Immature natural killer cell (primary cell): Measurements from ENCODE around the gene TMEM53. TPM values are rescaled to one million over a fixed set of nuclear protein-coding genes. Genes with fewer than 3 reads are reported as not detected.
A peak's percentile ranks its signal among the peaks of the same experiment; 100 is the strongest.

Source experiments
- DNase-seq, 3 donors: peaks; one replicate each; pipeline ENCODE4 v3.0.0; 2022; ENCODE audit warnings: mixed read lengths in 1 of 3
- H3K27ac Mint-ChIP-seq, 6 donors: one replicate each; pipeline ENCODE4 v1.8.0; 2020; ENCODE audit warnings: mixed read lengths in 6 of 6, mild to moderate bottlenecking in 5 of 6, inconsistent platforms in 4 of 6, moderate library complexity in 3 of 6
- H3K27me3 Mint-ChIP-seq, 3 donors: one replicate each; pipeline ENCODE4 v1.8.0; 2020 to 2021; ENCODE audit warnings: low read depth in 3 of 3, mild to moderate bottlenecking in 3 of 3, mixed read lengths in 3 of 3, moderate library complexity in 3 of 3, inconsistent platforms in 1 of 3
- H3K36me3 Mint-ChIP-seq, 3 donors: one replicate each; pipeline ENCODE4 v1.8.0; 2020; ENCODE audit warnings: mixed read lengths in 3 of 3, inconsistent platforms in 2 of 3, mild to moderate bottlenecking in 2 of 3
- H3K4me1 Mint-ChIP-seq, 2 donors: one replicate each; pipeline ENCODE4 v1.8.0; 2020; ENCODE audit warnings: inconsistent platforms in 2 of 2, mild to moderate bottlenecking in 2 of 2, mixed read lengths in 2 of 2, moderate library complexity in 1 of 2
- H3K4me3 Mint-ChIP-seq, 5 donors: one replicate each; pipeline ENCODE4 v1.8.0; 2020; ENCODE audit warnings: mild to moderate bottlenecking in 5 of 5, mixed read lengths in 5 of 5, inconsistent platforms in 3 of 5, moderate library complexity in 3 of 5
- H3K9me3 Mint-ChIP-seq, 6 donors: one replicate each; pipeline ENCODE4 v1.8.0; 2020; ENCODE audit warnings: mild to moderate bottlenecking in 6 of 6, mixed read lengths in 6 of 6, inconsistent platforms in 4 of 6, moderate library complexity in 3 of 6
- polyA plus RNA-seq, 3 donors: library from polyadenylated mRNA; unstranded; fragments of 300-500 nt; fragmentation: Illumina TruSeq; gene quantifications; one replicate each; pipeline ENCODE4 v1.2.3, GENCODE V29; 2021

Gene TMEM53
- polyA plus RNA-seq, 3 donors from 2014 or later = 4.2 to 8.8 (median 8.7) TPM

- peaks cover 7 to 15% (median 10%) of the 10 kb centered on the region in 3 donors for H3K27me3 Mint-ChIP-seq
- peak overlapping the region; percentile 84 to 96 (median 93) for H3K27ac Mint-ChIP-seq
- peaks cover 43 to 44% of the 10 kb centered on the region in 2 donors for H3K4me1 Mint-ChIP-seq
- peaks cover 0 to 25% (median 9%) of the 10 kb centered on the region in 3 donors for H3K36me3 Mint-ChIP-seq
- H3K9me3 Mint-ChIP-seq = no peaks in the 10 kb centered on the region
- peak overlapping the region; percentile 86 to 95 (median 92) for H3K4me3 Mint-ChIP-seq
- DNase-seq = no peak
These were observed 41.7 kb downstream of the TMEM53 start for GRCh38 chr1:44632598-44632997.

- H3K9me3 Mint-ChIP-seq = no peaks in the 10 kb centered on the region
- H3K36me3 Mint-ChIP-seq = peaks cover 0 to 22% (median 7%) of the 10 kb centered on the region in 3 donors
- H3K27me3 Mint-ChIP-seq = peaks cover 7 to 15% (median 10%) of the 10 kb centered on the region in 3 donors
- peak; percentile 89 to 90 (median 89) for DNase-seq
- H3K4me1 Mint-ChIP-seq = peaks cover 43 to 44% of the 10 kb centered on the region in 2 donors
- peak overlapping the region; percentile 89 to 98 (median 94) for H3K27ac Mint-ChIP-seq
- H3K4me3 Mint-ChIP-seq = peak overlapping the region; percentile 90 to 95 (median 92)
These were observed 42.4 kb downstream of the TMEM53 start for GRCh38 chr1:44631647-44632539.

DNA sequence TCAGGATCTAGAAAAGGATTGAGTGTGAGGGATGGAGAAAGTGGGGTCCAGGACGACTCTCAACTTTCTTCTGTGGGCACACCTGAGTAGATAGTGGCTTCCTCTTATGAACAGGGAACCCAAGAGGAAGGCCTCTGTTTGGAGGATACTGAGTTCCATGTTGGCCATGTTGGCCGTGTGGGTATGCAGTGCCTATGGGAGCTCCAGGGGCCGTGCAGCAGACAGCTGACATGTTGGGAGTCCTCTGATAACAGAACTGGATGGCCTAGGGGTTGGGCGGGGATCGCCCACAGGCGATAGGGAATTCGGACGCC is 43.0 kb downstream of the TMEM53 start:
- Mint-ChIP-seq H3K36me3 (peaks cover 0 to 17% (median 7%) of the 10 kb centered on the region in 3 donors), H3K9me3 (no peaks in the 10 kb centered on the region), H3K27me3 (peaks cover 7 to 15% (median 10%) of the 10 kb centered on the region in 3 donors), H3K4me1 (peaks cover 43 to 44% of the 10 kb centered on the region in 2 donors), H3K27ac (peak overlapping the region; percentile 87 to 98 (median 94)), H3K4me3 (peak overlapping the region; percentile 82 to 95 (median 92))
- no peak for DNase-seq

GRCh38 chr1:44630116-44630515 is 44.2 kb downstream of the TMEM53 start:
- Mint-ChIP-seq H3K27me3 (peaks cover 9 to 14% (median 10%) of the 10 kb centered on the region in 3 donors), H3K4me3 (peak overlapping the region; percentile 82 to 95 (median 92)), H3K9me3 (no peaks in the 10 kb centered on the region), H3K27ac (peak overlapping the region in 5 of 6 donors; percentile 87 to 95 (median 92)), H3K36me3 (peaks cover 0 to 5% (median 4%) of the 10 kb centered on the region in 3 donors), H3K4me1 (peaks cover 39 to 42% of the 10 kb centered on the region in 2 donors)
- DNase-seq = no peak

DNA sequence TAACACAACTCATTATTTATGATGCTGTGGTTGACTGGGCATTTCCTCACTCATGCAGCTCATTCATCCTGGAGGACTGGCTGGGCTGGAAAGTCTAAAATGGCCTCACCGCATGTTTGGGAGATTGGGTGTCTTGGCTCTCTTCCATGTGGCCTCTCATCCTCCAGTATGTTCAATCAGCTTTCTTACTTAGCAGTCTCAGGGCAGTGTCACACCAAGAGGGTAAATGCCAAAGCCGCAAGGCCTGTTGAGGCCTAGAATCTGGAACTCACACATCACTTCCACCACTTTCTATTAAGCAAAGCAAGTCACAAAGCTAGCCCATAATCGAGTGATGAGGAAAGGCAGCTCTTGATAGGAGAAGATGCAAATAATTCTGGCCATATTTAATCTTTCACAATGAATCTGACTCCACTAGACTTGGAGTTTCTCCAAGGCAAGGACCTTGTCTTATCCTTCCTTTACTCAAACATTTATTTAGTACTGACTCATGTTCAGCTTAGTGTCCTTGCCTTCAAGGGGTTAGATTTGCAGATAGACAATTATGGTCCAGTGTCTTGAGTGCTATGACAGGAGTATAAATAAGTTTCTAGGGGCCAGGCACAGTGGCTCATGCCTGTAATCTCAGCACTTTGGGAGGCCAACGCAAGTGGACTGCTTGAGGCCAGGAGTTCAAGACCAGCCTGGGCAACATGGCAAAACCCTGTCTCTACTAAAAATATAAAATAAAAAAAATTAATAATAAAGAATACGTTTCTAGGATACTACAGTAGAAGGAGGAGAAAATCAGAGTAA is 45.1 kb downstream of the TMEM53 start:
- Mint-ChIP-seq H3K27me3 (peaks cover 9 to 14% (median 10%) of the 10 kb centered on the region in 3 donors), H3K9me3 (no peaks in the 10 kb centered on the region), H3K27ac (no peak overlapping the region), H3K4me3 (no peak overlapping the region), H3K36me3 (no peaks in the 10 kb centered on the region), H3K4me1 (peaks cover 30 to 32% of the 10 kb centered on the region in 2 donors)
- DNase-seq = no peak

- Mint-ChIP-seq H3K36me3 (no peaks in the 10 kb centered on the region), H3K27ac (no peak overlapping the region), H3K27me3 (peaks cover 0 to 3% (median 0%) of the 10 kb centered on the region in 3 donors), H3K9me3 (no peaks in the 10 kb centered on the region), H3K4me3 (no peak overlapping the region), H3K4me1 (peaks cover 0 to under 1% of the 10 kb centered on the region in 2 donors)
- no peak for DNase-seq
These were observed 48.9 kb downstream of the TMEM53 start for GRCh38 chr1:44625348-44625747.

- H3K27ac Mint-ChIP-seq = peak overlapping the region in 1 of 6 donors; percentile 40
- no peaks in the 10 kb centered on the region for H3K9me3 Mint-ChIP-seq
- DNase-seq = no peak
These were observed 49.9 kb downstream of the TMEM53 start for GRCh38 chr1:44624268-44624901.

GRCh38 chr1:44621841-44622286 is 52.4 kb downstream of the TMEM53 start:
- no peaks in the 10 kb centered on the region for H3K36me3 Mint-ChIP-seq
- H3K27me3 Mint-ChIP-seq = peaks cover under 1 to 3% (median 1%) of the 10 kb centered on the region in 3 donors
- no peak overlapping the region for H3K4me3 Mint-ChIP-seq
- no peaks in the 10 kb centered on the region for H3K4me1 Mint-ChIP-seq
- DNase-seq = no peak
- H3K9me3 Mint-ChIP-seq = no peaks in the 10 kb centered on the region
- H3K27ac Mint-ChIP-seq = no peak overlapping the region

More at GRCh38 chr1:44624268-44624901, 49.9 kb downstream of the TMEM53 start:
- peaks cover 0 to 3% (median 0%) of the 10 kb centered on the region in 3 donors for H3K27me3 Mint-ChIP-seq
- no peaks in the 10 kb centered on the region for H3K4me1 Mint-ChIP-seq
- H3K4me3 Mint-ChIP-seq = no peak overlapping the region
- H3K36me3 Mint-ChIP-seq = no peaks in the 10 kb centered on the region

- no peak overlapping the region for H3K27ac Mint-ChIP-seq
- no peak for DNase-seq
- H3K4me3 Mint-ChIP-seq = no peak overlapping the region
- no peaks in the 10 kb centered on the region for H3K9me3 Mint-ChIP-seq
- H3K4me1 Mint-ChIP-seq = no peaks in the 10 kb centered on the region
- H3K36me3 Mint-ChIP-seq = no peaks in the 10 kb centered on the region
- peaks cover 1 to 3% (median 2%) of the 10 kb centered on the region in 3 donors for H3K27me3 Mint-ChIP-seq
These were observed 54.2 kb downstream of the TMEM53 start for GRCh38 chr1:44620072-44620471.

DNA sequence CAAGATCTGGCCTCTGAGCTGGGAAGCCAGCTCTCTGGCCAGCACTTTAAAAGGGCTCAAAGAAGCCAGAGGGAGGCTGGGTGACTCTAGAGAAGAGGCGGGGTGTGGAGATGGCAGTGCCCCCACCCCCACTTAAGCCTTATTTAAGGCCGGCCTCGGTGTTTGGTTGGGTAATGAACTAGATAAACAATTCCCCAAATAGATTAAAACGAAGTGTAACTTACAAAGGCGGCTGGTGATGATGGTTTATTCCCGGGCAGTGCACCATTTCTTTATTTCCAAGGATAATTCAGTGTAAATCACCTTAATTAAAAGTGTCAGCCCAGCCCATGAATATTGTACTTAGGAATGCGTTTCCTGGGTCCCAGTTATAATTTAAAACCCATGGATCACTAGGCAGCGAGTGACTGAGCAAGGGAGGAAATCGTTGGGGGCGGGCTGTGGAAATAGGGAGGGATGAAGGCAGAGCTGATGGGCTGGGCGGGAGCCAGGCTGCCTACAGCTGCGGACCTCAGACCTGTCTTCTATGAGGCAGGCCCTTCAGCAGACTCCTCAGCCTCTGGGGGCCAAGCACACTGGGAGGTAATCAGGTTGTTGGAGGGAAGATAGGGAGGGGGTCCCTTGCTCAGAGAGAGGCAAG is 54.9 kb downstream of the TMEM53 start:
- peaks cover 1 to 3% (median 2%) of the 10 kb centered on the region in 3 donors for H3K27me3 Mint-ChIP-seq
- no peak overlapping the region for H3K27ac Mint-ChIP-seq
- no peaks in the 10 kb centered on the region for H3K9me3 Mint-ChIP-seq
- no peak overlapping the region for H3K4me3 Mint-ChIP-seq
- no peaks in the 10 kb centered on the region for H3K4me1 Mint-ChIP-seq
- H3K36me3 Mint-ChIP-seq = no peaks in the 10 kb centered on the region
- no peak for DNase-seq

DNA sequence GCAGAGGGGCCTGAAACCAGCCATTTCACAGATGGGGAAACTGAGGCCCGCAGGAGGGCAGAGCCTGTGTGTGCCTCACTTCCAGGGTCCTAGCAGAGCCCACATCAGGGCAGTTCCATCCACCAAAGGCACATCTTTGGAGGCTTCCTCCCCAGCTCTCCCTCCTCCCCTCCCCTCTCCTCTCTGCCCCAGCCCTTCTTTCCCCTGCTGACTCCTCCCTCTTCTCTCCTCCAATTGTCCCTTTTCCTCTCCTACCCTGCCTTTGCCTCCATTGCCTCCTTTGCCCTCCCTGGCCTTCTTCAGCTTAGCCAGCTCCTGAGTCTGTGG is 56.6 kb downstream of the TMEM53 start:
- H3K4me1 Mint-ChIP-seq = no peaks in the 10 kb centered on the region
- H3K4me3 Mint-ChIP-seq = no peak overlapping the region
- no peaks in the 10 kb centered on the region for H3K36me3 Mint-ChIP-seq
- no peak overlapping the region for H3K27ac Mint-ChIP-seq
- H3K27me3 Mint-ChIP-seq = peaks cover 0 to 3% (median 1%) of the 10 kb centered on the region in 3 donors
- H3K9me3 Mint-ChIP-seq = no peaks in the 10 kb centered on the region
- no peak for DNase-seq

DNA sequence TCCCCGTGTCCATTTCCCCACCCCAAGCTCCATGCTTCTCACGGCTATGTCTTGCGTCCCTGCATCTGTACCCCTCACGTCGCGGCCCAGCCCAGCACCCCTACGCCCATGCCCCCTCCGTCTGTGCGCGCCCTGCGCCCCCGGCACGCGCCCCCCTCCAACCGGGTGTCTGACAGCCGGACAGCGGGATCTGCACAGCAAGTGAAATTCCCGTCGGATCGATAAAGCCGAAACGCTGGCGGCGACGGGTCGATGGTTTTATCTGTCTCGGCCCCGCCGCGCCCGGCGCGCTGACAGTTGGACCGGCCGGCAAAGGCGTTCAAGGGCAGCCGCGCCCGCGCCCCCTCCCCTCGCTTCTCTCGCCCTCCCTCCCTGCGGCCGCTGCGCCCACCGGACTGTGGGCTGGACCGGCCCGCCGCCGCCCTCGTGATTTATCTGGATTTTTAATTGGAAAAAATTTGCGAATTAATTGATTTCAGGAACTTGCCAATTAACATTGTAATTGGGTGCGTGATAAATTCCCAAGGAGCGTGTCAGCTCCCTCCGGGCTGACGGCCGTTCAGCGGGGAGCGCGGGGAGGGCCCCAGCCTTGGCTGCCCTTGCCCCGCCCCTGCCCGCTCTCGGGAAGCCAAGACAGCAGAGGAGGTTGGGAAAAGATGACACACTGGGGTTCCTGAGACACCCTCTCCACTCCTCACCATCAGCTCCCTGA is 57.1 kb downstream of the TMEM53 start:
- H3K36me3 Mint-ChIP-seq = no peaks in the 10 kb centered on the region
- H3K9me3 Mint-ChIP-seq = no peaks in the 10 kb centered on the region
- no peak for DNase-seq
- no peak overlapping the region for H3K4me3 Mint-ChIP-seq
- peaks cover 0 to 3% (median 1%) of the 10 kb centered on the region in 3 donors for H3K27me3 Mint-ChIP-seq
- no peak overlapping the region for H3K27ac Mint-ChIP-seq
- no peaks in the 10 kb centered on the region for H3K4me1 Mint-ChIP-seq
